ENCODE data around the gene RCC2. TPM values are rescaled to one million over a fixed set of nuclear protein-coding genes. Genes with fewer than 3 reads are reported as not detected.

Gene RCC2
- total RNA-seq = 60.7 and 79.4 TPM in 2 replicates

DNA sequence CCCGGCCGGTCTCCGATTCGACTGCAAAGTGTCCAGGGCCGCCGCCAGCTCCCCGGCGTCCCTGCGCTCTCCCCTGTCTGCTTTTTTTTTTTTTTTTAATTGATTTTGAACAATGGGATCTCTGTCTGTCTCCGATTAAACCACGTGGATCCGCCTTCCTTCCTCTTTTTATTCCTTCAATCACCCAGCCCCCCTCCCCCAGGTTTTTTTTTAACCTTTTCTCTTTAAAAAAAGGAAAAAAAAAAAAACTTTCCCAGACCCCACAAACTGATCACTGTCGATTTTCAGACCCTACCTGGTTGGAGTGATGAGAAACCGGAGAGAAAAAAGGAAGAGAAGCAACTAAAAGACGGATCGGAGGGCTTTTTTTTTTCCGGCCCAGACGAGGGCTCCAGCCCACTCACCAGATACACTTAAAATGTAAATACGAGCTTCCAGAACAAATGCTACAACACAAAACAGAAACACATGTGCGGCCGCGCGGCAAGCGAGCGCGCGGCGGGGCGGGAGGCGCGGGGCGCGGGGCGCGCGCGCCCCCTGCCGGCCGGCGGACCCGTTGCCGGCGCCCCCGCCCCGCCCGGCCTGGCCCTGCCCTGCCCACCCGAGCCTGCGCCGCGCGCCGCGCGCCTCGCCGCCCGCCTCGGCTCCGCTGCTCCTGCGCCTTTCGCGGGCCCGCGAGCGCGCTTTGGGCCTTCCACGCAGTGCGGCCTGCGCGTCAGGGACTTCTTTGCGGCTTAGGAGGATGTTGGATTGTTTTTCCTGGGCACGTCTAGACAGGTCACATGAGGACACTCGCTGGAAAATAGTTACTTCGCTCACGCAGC, at the start of gene RCC2:
Gene RCC2 (minus strand): TSS at position 428 of the 824 bp plus-strand sequence. CDS start 1,163 bp downstream, outside the sequence.

DNA sequence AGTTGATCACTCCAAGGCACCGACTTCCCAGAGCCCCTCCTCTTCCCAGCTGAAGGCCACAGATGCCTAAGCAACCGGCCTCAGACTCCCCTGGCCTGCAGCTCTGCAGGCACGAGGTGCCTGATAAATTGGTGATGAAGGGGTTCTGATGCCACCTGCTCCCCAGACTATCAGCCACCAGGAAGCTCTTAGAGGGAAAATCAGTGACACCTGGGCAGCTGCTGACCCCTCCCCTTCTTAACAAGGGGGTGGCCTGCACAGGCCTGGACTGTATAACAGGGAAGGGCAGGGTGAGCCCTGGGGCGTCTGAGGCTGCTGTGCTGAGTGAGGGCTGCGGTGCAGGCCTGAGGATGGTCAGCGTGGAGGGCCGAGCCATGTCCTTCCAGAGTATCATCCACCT, 67.6 kb downstream of the RCC2 start, which contains the start of gene PADI6:
Gene PADI6 (plus strand): TSS at position 301 of the 400 bp plus-strand sequence. CDS start 50 bp downstream, at position 351.

Other genes with a start within 250 kb of the RCC2 start
- gene PADI1, start 234.5 kb downstream of the RCC2 start, total RNA-seq = 1.3 and 2.4 TPM in 2 replicates
- gene PADI3, start 190.6 kb downstream of the RCC2 start, total RNA-seq = 0.16 TPM in 1 of 2 replicates, not detected in the other
- gene PADI4, start 131.5 kb downstream of the RCC2 start, total RNA-seq = not detected in 2 replicates
- not detected in 2 replicates for gene PADI6, start 67.5 kb downstream of the RCC2 start, total RNA-seq
- 13.0 and 29.3 TPM in 2 replicates for gene ARHGEF10L, start 100.0 kb upstream of the RCC2 start, total RNA-seq